NCI-H2081 treated with DMSO at 0.1 percent for 48 hours (cell line): ENCODE results near the gene ADPRM.
"Not testable (repeated sequence)": the region's sequence is repeated elsewhere in the genome, so short reads cannot be mapped to it uniquely, and the experiment has no call there.

ENCODE experiments used
- DNase-seq: peaks from one replicate; lab custom pipeline; 2025; lab: John Stamatoyannopoulos, UW

The ADPRM gene

GRCh38 chr17:10697092-10698081 is at the start of gene ADPRM, which contains the start of gene SCO1:
Gene ADPRM (plus strand): TSS chr17:10697594. CDS start chr17:10704927, 7,333 bp downstream.
Gene SCO1 (minus strand): TSS chr17:10697533. CDS start chr17:10697507, 26 bp downstream.
- no peak for DNase-seq

- no peak for DNase-seq
These were observed 49.0 kb upstream of the ADPRM start for GRCh38 chr17:10648381-10648780.

- DNase-seq: no peak
These were observed 48.4 kb upstream of the ADPRM start for GRCh38 chr17:10648956-10649355.

GRCh38 chr17:10649602-10650001 is 47.8 kb upstream of the ADPRM start:
- no peak for DNase-seq

- DNase-seq: no peak
These were observed 45.5 kb upstream of the ADPRM start for GRCh38 chr17:10651927-10652326.

- DNase-seq: no peak
These were observed 44.3 kb upstream of the ADPRM start for GRCh38 chr17:10652984-10653659.

- no peak for DNase-seq
These were observed 43.4 kb upstream of the ADPRM start for GRCh38 chr17:10653987-10654386.

- DNase-seq: no peak
These were observed 40.2 kb upstream of the ADPRM start, which contains the start of gene MYH3 for GRCh38 chr17:10657148-10657547. Gene MYH3 (minus strand): TSS chr17:10657309. CDS start chr17:10655064, 2,245 bp downstream.

GRCh38 chr17:10657879-10658278 is 39.5 kb upstream of the ADPRM start:
- no peak for DNase-seq

- no peak for DNase-seq
These were observed 36.0 kb upstream of the ADPRM start for GRCh38 chr17:10661437-10661836.

GRCh38 chr17:10663231-10663630 is 34.2 kb upstream of the ADPRM start:
- DNase-seq: no peak

GRCh38 chr17:10664571-10664970 is 32.8 kb upstream of the ADPRM start:
- DNase-seq: no peak

GRCh38 chr17:10666906-10667305 is 30.5 kb upstream of the ADPRM start:
- no peak for DNase-seq

- DNase-seq: no peak
These were observed 28.6 kb upstream of the ADPRM start for GRCh38 chr17:10668775-10669174.

GRCh38 chr17:10673312-10673711 is 24.1 kb upstream of the ADPRM start:
- no peak for DNase-seq

GRCh38 chr17:10674704-10675103 is 22.7 kb upstream of the ADPRM start:
- no peak for DNase-seq

- DNase-seq: no peak
These were observed 15.4 kb upstream of the ADPRM start for GRCh38 chr17:10681866-10682446.

- no peak for DNase-seq
These were observed 13.5 kb upstream of the ADPRM start for GRCh38 chr17:10683853-10684252.

- no peak for DNase-seq
These were observed 9.9 kb upstream of the ADPRM start for GRCh38 chr17:10687499-10687898.

GRCh38 chr17:10695875-10696407 is 1.5 kb upstream of the ADPRM start:
- not testable (repeated sequence) for DNase-seq

GRCh38 chr17:10698096-10698818 is 863 bp downstream of the ADPRM start:
- DNase-seq: no peak
